Measurements from ENCODE around the gene TMEM87B.
A peak's percentile ranks its signal among the peaks of the same experiment; 100 is the strongest.
"Not testable (repeated sequence)": the region's sequence is repeated elsewhere in the genome, so short reads cannot be mapped to it uniquely, and the experiment has no call there.

TMEM87B gene

GRCh38 chr2:112137516-112138158 is 82.6 kb downstream of the TMEM87B start:
- DNase-seq = peak; percentile 7

GRCh38 chr2:112138159-112139032 is 83.3 kb downstream of the TMEM87B start, which contains the start of gene FBLN7:
FBLN7 (plus strand) TSS chr2:112138385; CDS start chr2:112138656, 271 bp downstream.
- no peak for DNase-seq

GRCh38 chr2:112139033-112139614 is 84.1 kb downstream of the TMEM87B start:
- not testable (repeated sequence) for DNase-seq

GRCh38 chr2:112139661-112140204 is 84.7 kb downstream of the TMEM87B start:
- not testable (repeated sequence) for DNase-seq

GRCh38 chr2:112140205-112140802 is 85.2 kb downstream of the TMEM87B start:
- DNase-seq = no peak

GRCh38 chr2:112140899-112141625 is 86.0 kb downstream of the TMEM87B start:
- no peak for DNase-seq

GRCh38 chr2:112141626-112142007 is 86.5 kb downstream of the TMEM87B start:
- DNase-seq = no peak

GRCh38 chr2:112142525-112143078 is 87.5 kb downstream of the TMEM87B start:
- DNase-seq = no peak

GRCh38 chr2:112143150-112143549 is 88.1 kb downstream of the TMEM87B start:
- DNase-seq = no peak

GRCh38 chr2:112144966-112145365 is 89.9 kb downstream of the TMEM87B start:
- DNase-seq = no peak

- no peak for DNase-seq
Observed at GRCh38 chr2:112147382-112148168, 92.5 kb downstream of the TMEM87B start.

GRCh38 chr2:112148477-112148876 is 93.4 kb downstream of the TMEM87B start:
- no peak for DNase-seq

- no peak for DNase-seq
Observed at GRCh38 chr2:112149194-112149593, 94.1 kb downstream of the TMEM87B start.

GRCh38 chr2:112149866-112150435 is 94.9 kb downstream of the TMEM87B start:
- no peak for DNase-seq

GRCh38 chr2:112150447-112150846 is 95.4 kb downstream of the TMEM87B start:
- DNase-seq = no peak

- DNase-seq = no peak
Observed at GRCh38 chr2:112150851-112151250, 95.8 kb downstream of the TMEM87B start.

GRCh38 chr2:112151271-112151670 is 96.2 kb downstream of the TMEM87B start:
- DNase-seq = no peak

- no peak for DNase-seq
Observed at GRCh38 chr2:112151701-112152440, 96.8 kb downstream of the TMEM87B start.

- DNase-seq = no peak
Observed at GRCh38 chr2:112152476-112153178, 97.6 kb downstream of the TMEM87B start.

GRCh38 chr2:112153179-112153490 is 98.1 kb downstream of the TMEM87B start:
- no peak for DNase-seq
